ENCODE measurements around the gene F8A3.
"Not testable (repeated sequence)": the region's sequence is repeated elsewhere in the genome, so short reads cannot be mapped to it uniquely, and the experiment has no call there.

Gene F8A3

DNA sequence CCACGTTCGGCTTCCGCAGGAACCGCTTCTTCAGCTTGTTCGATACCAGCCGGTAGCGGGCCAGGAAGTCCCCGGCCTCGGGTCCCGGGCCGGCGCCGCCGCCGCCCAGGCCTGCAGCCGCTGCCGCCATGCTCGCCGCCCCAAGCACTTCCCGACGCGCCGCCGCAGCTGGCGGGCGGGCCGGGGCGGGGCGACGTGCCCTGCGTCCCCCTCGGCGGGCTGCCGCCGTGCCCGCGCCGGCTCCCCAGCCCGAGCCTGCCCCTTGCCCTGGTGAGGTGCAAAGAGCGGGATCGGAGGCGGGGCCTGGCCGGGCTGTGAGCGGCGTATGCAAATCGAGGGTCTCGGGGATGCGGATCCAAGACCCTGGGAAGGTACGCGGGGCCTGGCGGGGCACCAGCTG is at the start of gene F8A3:
TSS of gene F8A3 (minus strand) at position 150 of the 400 bp plus-strand sequence. CDS start at position 130, 20 bp downstream.
- not testable (repeated sequence) for DNase-seq

DNA sequence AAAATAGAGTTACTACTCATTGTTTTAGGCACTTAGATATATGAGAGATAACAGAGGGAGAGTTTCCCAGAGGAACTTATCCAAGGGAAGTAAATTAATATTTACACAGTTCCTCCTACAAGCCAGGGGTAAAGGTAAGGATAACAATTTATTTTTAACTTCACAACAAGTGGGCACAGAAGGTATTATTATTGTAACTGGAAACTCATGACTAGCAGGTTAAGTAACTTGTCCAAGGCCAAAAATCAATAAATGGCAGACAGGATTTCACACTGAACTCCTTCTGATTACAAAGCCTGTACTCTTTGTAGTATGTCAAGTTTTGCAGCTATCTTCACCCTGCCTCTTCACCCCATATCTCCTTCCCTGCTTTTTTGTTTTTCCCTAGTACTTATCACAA is 46.9 kb upstream of the F8A3 start:
- no peak for DNase-seq

DNA sequence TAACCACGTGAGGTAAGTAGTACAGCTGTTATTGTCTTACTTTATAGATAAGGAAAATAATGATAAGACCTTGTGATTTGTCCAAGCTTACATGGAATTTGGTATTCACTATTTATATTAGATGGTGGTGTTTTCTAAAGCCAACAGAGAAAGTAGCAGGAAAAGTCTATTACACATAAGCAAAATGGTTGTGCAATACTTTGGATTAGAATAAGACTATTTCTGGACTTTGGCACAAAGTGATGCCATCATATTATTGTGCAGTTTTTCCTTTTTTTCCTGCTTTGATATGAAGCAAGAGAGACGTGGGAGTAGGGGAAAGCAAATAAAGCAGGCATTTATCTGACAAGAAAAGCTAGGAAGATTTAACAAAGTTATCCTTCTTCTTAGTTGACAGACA is 36.7 kb upstream of the F8A3 start:
- DNase-seq = not testable (repeated sequence)

DNA sequence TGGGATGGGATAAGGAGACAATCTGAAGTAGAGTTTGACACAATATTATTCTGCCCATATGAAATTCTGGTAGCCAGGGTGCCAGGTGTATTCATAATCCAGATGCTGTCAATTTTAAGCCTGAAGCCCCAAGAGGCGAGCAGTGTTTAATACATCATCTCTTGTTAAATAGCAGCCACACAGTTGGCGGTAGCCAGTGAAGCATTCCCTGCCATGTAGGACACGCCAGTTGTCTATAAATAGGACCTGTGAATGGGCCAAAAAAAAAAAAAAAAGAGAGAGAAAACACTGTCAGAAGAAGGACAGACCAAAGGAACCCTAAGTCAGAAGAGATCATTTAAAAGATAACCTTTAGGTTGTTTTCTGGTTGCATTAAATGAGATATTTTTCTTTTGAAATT is 33.0 kb upstream of the F8A3 start:
- DNase-seq = not testable (repeated sequence)

DNA sequence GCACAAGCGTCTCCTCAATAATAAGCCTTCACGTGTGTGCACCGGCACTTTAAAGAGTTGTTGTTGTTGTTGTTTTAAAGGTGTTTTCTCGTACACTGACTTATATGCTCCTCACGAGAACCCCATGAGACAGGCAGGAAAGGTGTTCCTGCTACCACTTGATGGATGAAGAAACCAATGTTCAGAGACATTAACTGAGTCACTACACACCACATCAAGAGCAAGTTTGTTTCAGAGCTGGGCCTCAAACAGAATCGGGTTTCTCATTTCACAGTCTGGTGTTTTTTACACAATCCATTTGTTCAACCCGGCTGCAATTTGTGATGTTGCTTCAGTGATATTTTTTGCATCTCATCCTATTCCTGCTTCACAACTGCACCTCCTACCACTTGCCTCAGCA is 18.7 kb upstream of the F8A3 start:
- DNase-seq = not testable (repeated sequence)

DNA sequence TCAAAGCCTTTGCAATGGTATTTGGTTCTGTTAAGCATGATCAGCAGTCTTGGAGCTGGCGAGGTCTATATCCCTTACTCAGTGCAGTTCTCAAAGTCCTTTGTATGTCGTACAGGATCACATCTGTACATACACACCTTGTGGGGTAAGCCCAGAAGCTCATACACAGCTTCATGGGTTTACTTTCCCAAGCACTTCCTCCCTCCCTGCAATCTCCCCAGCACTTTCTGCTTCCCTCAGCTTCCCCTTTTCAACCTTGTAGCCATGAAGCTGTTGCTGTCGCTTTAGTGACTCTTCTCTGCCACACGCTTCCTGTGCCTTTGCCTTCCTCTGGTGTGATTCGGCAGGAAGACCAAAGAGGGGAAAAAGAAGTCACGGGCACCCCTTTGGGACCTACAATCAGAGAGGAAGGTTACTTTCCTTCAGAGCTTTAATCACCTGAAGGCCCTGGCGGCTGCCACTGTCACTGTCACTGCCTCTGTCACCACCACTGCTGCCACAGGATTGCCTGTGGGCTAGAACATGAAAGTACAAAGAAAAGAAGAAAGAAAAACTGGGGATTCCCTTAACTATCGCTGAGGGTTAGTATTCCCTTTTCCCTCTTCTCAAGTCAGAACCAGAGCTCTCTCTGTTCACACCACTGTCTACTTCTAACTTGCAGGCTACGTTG is 8.0 kb upstream of the F8A3 start:
- DNase-seq = not testable (repeated sequence)

DNA sequence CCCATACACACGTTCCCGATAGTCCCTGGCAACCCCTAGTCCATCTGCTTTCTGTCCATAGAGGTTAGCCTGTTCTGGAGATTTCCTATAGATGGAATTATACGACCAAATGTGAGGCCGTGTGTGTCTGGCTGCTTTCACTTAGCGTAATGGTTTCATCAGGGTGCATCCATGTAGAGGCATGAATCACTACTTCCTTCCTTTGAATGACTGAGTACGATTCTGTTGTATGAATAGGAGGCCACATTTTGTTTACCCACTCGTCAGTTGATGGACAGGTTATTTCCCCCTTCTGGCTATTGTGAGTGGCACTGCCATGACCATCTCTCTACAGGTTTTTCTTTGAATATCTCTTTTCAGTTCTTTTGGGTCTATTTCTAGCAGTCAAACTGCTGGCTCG is 2.1 kb upstream of the F8A3 start:
- not testable (repeated sequence) for DNase-seq

DNA sequence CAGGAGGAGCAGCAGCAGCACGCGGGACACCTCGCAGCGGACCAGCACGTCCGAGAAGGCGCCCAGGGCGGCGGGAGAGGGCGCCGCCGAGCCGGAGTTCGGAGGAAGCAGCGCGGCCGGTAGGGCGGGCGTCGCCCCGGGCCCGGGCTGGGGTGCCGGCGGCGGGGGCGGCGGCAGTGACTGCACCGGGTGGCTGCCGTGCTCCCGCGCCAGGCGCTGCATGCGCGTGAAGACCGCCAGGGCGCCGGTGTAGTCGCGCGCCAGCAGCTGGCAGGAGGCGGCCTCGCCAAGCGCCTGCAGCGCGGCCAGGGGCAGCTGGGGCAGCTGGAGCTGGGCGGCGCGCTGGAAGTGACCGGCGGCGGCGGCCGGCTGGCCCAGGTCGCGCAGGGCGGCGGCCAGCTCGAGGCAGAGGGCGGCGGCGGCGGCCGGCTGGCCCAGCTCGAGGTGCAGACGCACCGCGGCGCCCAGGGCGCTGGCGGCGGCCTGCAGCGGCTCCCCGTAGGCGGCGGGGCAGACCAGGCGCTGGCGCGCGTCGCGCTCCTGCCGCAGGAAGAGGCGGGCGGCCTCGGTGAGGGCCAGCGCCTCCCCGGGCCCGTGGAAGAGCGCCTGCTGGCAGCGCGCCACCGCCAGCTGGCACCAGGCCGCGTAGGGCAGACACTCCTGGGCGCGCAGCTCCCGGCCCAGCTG is 516 bp downstream of the F8A3 start:
- not testable (repeated sequence) for DNase-seq

DNA sequence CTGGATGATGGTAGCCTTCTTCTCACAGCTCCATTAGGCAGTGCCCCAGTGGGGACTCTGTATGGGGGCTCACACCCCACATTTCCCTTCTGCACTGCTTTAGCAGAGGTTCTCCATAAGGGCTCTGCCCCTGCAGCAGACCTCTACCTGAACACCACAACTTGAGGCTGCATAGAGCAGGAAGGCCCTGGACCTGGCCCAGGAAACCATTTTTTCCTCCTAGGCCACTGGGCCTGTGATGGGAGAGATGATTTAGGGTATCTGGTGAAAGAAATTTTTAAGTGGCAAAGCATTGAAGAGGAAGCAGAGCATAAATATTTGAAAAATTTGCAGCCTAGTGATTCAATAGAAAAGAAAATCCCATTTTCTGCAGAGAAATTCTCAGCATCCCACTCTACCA is 17.3 kb downstream of the F8A3 start:
- DNase-seq = no peak

DNA sequence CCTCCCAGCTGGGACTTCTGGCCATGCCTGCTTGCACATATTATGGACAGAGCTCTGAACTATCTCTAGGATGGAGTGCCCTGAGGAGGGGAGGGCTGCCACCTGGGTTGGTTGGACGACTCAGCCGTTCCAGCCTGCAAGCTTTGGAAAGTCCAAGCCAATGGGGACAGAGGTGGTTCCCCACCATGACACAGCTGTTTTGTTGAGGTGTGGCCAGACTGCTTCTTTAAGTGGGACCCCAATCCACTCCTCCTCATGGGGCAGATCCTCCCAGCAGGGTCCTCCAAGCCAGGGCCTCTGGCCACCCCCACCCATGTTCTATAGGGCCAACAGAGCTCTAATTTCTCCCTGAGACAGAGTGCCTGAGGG is 22.7 kb downstream of the F8A3 start:
- DNase-seq = no peak

DNA sequence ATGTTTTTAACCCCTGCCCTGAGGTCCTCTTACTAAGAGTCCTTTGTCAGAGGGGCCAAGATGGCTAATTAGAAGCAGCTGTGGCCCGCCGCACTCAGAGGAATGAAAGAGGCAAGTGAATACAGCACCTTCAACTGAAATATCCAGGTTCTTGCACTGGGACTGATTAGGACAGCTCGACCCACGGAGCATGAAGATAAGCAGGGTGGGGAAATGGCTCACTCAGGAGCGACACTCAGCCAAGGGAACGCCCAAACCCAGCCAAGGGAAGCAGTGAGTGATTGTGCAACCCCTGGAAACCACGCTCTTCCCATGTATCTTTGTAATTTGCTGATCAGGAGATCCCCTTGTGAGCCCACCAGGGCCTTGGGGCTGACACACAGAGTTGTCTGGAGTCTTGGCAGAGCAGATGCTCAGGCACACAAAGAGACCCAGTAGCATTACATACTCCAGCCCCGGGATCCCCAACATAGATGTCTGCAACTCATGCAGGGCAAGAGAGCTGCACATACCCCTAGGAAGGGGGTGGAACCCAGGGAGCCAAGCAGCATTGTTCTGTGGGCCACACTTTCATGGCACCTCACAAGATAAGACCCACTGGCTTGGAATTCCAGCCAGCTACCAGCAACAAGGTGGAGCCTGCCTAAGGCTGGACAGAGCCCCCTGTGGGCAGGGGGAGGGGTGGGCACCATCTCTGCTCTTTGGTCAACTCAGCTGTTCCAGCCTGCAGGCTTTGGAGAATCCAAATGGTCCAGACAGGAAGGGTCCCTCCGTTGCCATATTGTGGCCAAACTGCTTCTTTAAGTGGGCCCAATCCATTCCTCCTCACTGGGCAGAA is 23.3 kb downstream of the F8A3 start:
- DNase-seq = no peak

DNA sequence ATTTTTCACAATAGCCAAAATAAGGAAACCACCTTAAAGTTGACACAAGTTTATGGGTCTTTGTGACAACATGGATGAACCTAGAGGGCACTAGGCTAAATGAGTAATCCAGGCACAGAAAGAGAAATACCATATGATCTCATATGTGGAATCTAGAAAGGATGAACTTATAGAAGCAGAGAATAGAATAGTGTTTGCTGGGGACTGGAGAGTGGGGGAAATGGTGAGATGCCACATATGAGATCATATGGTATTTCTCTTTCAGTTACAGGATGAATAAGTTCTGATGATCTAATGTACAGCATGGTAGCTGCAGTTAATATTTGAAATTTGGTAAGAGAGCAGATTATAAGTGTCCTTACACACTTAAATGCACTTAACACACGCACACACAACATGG is 40.7 kb downstream of the F8A3 start:
- no peak for DNase-seq
